ENCODE measurements around the gene ETV7. TPM values are rescaled to one million over a fixed set of nuclear protein-coding genes. Genes with fewer than 3 reads are reported as not detected.

Gene ETV7
- total RNA-seq, 6 experiments from 2014 or later, result 0.19 to 4.6 (median 0.55) TPM; not detected in 1

GRCh38 chr6:36372088-36372487, 15.4 kb downstream of the ETV7 start:
- 88% methylated on average over 1 of the region's 6 CpGs for WGBS (ENCODE audit: insufficient coverage, low coverage, low lambda C conversion rate, missing lambda C conversion rate)
- intact Hi-C loops (cut with DNase I), result no loop called here

GRCh38 chr6:36371211-36371610, 16.3 kb downstream of the ETV7 start:
- DNase-seq (no peak), ATAC-seq (no peak)
- no CpG with 5 or more reads among the region's 9 CpGs for WGBS (ENCODE audit: insufficient coverage, low coverage, low lambda C conversion rate, missing lambda C conversion rate)
- intact Hi-C loops (cut with DNase I), result no loop called here
- H3K36me3 ChIP-seq, result no peaks in the 10 kb centered on the region
- no peaks in the 10 kb centered on the region for H3K9me3 ChIP-seq
- no peaks in the 10 kb centered on the region for H3K4me1 ChIP-seq
- H3K27me3 ChIP-seq, result no peaks in the 10 kb centered on the region
- no peak overlapping the region for H3K27ac ChIP-seq
- H3K4me3 ChIP-seq, result no peak overlapping the region
- no peak for TF ChIP-seq POLR2A (IDR thresholded peaks at IDR 0.05)
- no peak for TF ChIP-seq CTCF (IDR thresholded peaks at IDR 0.05)

More at GRCh38 chr6:36372088-36372487, 15.4 kb downstream of the ETV7 start:
- Histone ChIP-seq H3K4me1 (peaks cover 0 to 6% (median 0%) of the 10 kb centered on the region in 4 donors), H3K36me3 (no peaks in the 10 kb centered on the region), H3K9me3 (no peaks in the 10 kb centered on the region), H3K27me3 (no peaks in the 10 kb centered on the region), H3K4me3 (no peak overlapping the region), H3K27ac (no peak overlapping the region)
- ATAC-seq (no peak), DNase-seq (no peak)
- TF ChIP-seq POLR2A (IDR thresholded peaks at IDR 0.05) (no peak), CTCF (IDR thresholded peaks at IDR 0.05) (no peak)

GRCh38 chr6:36370638-36371037, 16.8 kb downstream of the ETV7 start:
- TF ChIP-seq CTCF (IDR thresholded peaks at IDR 0.05), result no peak
- no peak for TF ChIP-seq POLR2A (IDR thresholded peaks at IDR 0.05)
- Histone ChIP-seq H3K9me3 (no peaks in the 10 kb centered on the region), H3K4me3 (no peak overlapping the region), H3K36me3 (no peaks in the 10 kb centered on the region), H3K27me3 (no peaks in the 10 kb centered on the region), H3K27ac (no peak overlapping the region), H3K4me1 (no peaks in the 10 kb centered on the region)
- no peak for DNase-seq
- intact Hi-C loops (cut with DNase I), result no loop called here
- 75% methylated on average over 1 of the region's 2 CpGs for WGBS (ENCODE audit: insufficient coverage, low coverage, low lambda C conversion rate, missing lambda C conversion rate)
- no peak for ATAC-seq

- intact Hi-C loops (cut with DNase I), result loop anchor here (10.0 kb wide), 1 partner anchor 64 kb away; no protein-coding TSS in a partner anchor
- no peak overlapping the region for H3K27ac ChIP-seq
- no peak overlapping the region for H3K4me3 ChIP-seq
- DNase-seq (no peak), ATAC-seq (peak in 2 of 4 donors; percentile 9 to 29)
- 92% methylated on average over 9 of the region's 14 CpGs for WGBS (ENCODE audit: insufficient coverage, low coverage, low lambda C conversion rate, missing lambda C conversion rate)
- H3K9me3 ChIP-seq, result no peaks in the 10 kb centered on the region
- no peaks in the 10 kb centered on the region for H3K36me3 ChIP-seq
- TF ChIP-seq POLR2A (IDR thresholded peaks at IDR 0.05) (no peak), CTCF (IDR thresholded peaks at IDR 0.05) (no peak)
- H3K27me3 ChIP-seq, result no peaks in the 10 kb centered on the region
- H3K4me1 ChIP-seq, result no peaks in the 10 kb centered on the region
These were observed 18.3 kb downstream of the ETV7 start for GRCh38 chr6:36368921-36369865.

Data from right lobe of liver (tissue), 6 donors.